Breast epithelium (tissue), 3 donors: Measurements from ENCODE around the gene SLC44A2.

Source experiments
- CTCF ChIP-seq, 3 donors: fragments of 450-650 bp; IDR thresholded peaks; one replicate each; pipeline ENCODE4 v1.5.1; 2016 to 2017; ENCODE audit warnings: antibody characterized with exemption in 3 of 3, mild to moderate bottlenecking in 3 of 3, moderate library complexity in 3 of 3
- POLR2AphosphoS5 ChIP-seq, 3 donors: sonication (generic); formaldehyde crosslinking; IDR thresholded peaks; one replicate each; pipeline ENCODE4 v1.6.1; 2017; ENCODE audit warnings: antibody characterized with exemption in 3 of 3

GRCh38 chr19:10678813-10679212, 53.5 kb downstream of the SLC44A2 start:
- TF ChIP-seq POLR2AphosphoS5 (IDR thresholded peaks at IDR 0.05) (no peak), CTCF (IDR thresholded peaks at IDR 0.05) (no peak)
